Vagina (tissue), 2 donors: ENCODE measurements around the gene CTNNBL1. TPM values are rescaled to one million over a fixed set of nuclear protein-coding genes. Genes with fewer than 3 reads are reported as not detected.

Experiments
- DNase-seq, 2 donors: peaks; one replicate each; pipeline ENCODE4 v3.0.0-alpha.2; 2017; ENCODE audit errors: extremely low spot score in 2 of 2
- H3K27ac ChIP-seq: fragments of 200-600 bp; sonication (generic); one replicate; pipeline ENCODE4 v1.5.1; 2019
- H3K27me3 ChIP-seq: fragments of 200-600 bp; sonication (generic); one replicate; pipeline ENCODE4 v1.5.1; 2019
- H3K36me3 ChIP-seq, 2 donors: fragments of 200-600 bp; sonication (generic); one replicate each; pipeline ENCODE4 v1.5.1; 2017 to 2019
- H3K4me1 ChIP-seq: fragments of 200-600 bp; sonication (generic); one replicate; pipeline ENCODE4 v1.5.1; 2019
- H3K4me3 ChIP-seq, 2 donors: fragments of 200-600 bp; sonication (generic); 1 replicate in 1 of 2; 2 replicates in 1 of 2; pipeline ENCODE4 v1.5.1; 2016 to 2019
- H3K9me3 ChIP-seq: fragments of 200-600 bp; sonication (generic); one replicate; pipeline ENCODE4 v1.5.1; 2019
- CTCF ChIP-seq, 3 experiments: fragments of 450-650 bp in 2 of 3; fragments of 200-600 bp in 1 of 3; sonication (generic) in 1 of 3; IDR thresholded peaks; one replicate each; pipeline ENCODE4 v1.5.1; 2017 to 2019; ENCODE audit warnings: antibody characterized with exemption in 3 of 3, mild to moderate bottlenecking in 2 of 3, moderate library complexity in 2 of 3
- POLR2A ChIP-seq, 2 donors: fragments of 450-650 bp; IDR thresholded peaks; one replicate each; pipeline ENCODE4 v1.6.1; 2017; ENCODE audit warnings: antibody characterized with exemption in 2 of 2, mild to moderate bottlenecking in 2 of 2, moderate library complexity in 2 of 2
- POLR2AphosphoS5 ChIP-seq, 2 donors: sonication (generic); formaldehyde crosslinking; IDR thresholded peaks; one replicate each; pipeline ENCODE4 v1.9.0; 2017; ENCODE audit warnings: antibody characterized with exemption in 2 of 2, mild to moderate bottlenecking in 2 of 2, low read depth in 1 of 2; ENCODE audit not compliant: insufficient read depth in 1 of 2
- intact Hi-C: fragments of 100-400 bp; cut with DNase I; formaldehyde crosslinking; loops from one replicate; pipeline ENCODE4 v1.15.1; 2023
- total RNA-seq: library from RNA; depleted of rRNA; stranded (reverse); fragments of >200 nt; gene quantifications from one replicate; pipeline ENCODE4 v1.2.3, GENCODE V29; 2016

The CTNNBL1 gene
- total RNA-seq, 1 donor from 2014 or later = 40.3 TPM

DNA sequence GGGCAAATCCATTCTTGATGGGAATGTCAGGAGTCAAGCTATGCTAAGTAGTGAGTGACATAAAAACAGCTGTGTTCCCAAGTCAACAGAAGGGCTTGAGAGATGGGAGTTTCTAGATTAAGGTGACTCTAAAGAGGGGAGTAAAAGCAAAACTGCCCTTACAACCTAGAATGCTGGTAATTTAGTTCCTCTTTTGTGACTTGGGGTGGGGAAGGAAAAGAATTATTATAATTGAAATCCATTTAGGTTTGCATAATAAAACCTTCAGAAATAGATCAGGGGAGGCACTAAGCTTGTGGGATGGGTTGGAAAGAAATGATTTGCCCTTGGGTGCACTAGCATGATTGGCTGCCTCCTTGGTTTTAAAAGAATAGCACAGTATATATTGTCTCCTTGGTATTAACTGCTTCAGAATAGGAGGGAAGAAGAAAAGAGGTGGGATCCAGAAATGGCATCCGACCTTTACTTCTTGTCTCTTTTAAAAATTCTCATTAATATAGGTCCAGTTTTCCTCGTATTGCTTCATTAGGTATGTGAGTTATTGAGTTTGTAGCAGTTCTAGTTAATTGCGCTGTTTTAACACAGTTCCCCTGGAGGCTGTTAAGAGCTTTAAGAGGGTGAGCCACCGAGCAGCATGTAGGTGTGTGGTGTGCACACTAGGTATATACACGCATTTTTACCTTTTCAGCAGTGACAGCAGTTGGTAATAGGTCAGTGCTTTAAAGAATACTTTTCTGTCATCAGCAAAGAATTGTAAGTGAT, 113.8 kb downstream of the CTNNBL1 start:
- H3K4me3 ChIP-seq = no peak overlapping the region
- no peaks in the 10 kb centered on the region for H3K27me3 ChIP-seq
- intact Hi-C loops = no loop called here
- H3K4me1 ChIP-seq = no peaks in the 10 kb centered on the region
- TF ChIP-seq CTCF (IDR thresholded peaks at IDR 0.05) = no peak
- no peak for TF ChIP-seq POLR2AphosphoS5 (IDR thresholded peaks at IDR 0.05; ENCODE audit: insufficient read depth in 1 of 2, low read depth in 1 of 2)
- no peak for TF ChIP-seq POLR2A (IDR thresholded peaks at IDR 0.05)
- H3K9me3 ChIP-seq = no peaks in the 10 kb centered on the region
- peaks cover 0 to 10% of the 10 kb centered on the region in 2 donors for H3K36me3 ChIP-seq
- H3K27ac ChIP-seq = no peak overlapping the region
- DNase-seq = no peak

DNA sequence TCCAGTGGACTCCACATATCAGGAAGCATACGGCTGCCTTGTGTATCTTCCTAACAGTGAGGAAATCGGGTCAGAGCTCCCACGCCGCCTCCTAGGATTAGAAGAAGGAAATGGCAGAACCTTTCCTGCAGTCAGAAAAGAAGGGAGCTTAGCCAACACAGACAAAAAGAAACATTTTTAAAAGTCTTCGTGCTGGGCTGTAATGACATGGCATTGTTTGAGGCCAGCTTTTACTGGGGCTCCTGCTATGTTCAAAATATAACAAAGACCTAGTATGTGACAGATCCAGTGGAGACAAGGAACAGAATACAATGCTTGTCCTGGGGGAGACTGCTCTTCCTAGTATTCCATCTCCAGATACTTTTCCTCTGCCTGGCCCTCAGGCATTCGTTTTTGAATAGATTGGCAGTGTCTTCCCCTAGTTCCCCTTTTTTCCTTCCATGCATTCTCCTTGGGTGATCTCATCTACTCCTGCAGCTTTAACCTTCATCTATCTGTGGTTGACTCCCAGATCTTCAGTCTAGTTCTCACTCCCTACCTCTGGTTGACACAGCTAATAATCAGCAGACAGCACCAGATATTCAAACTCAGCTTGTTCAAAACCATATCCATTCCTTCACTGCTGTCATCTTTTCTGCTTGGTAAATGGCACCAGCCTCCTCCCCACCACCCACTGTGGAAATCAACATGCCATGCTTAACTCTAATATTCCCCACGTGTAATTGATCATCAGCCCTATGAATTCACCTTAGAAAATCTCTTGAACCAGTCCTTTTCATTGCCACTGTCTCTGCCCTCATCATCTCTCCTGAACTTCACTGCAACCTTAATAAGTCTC, 114.6 kb downstream of the CTNNBL1 start:
- peaks cover 0 to 7% of the 10 kb centered on the region in 2 donors for H3K36me3 ChIP-seq
- H3K9me3 ChIP-seq = no peaks in the 10 kb centered on the region
- no peaks in the 10 kb centered on the region for H3K4me1 ChIP-seq
- intact Hi-C loops = no loop called here
- H3K4me3 ChIP-seq = no peak overlapping the region
- no peak for DNase-seq
- no peak overlapping the region for H3K27ac ChIP-seq
- no peaks in the 10 kb centered on the region for H3K27me3 ChIP-seq
- no peak for TF ChIP-seq POLR2A (IDR thresholded peaks at IDR 0.05)
- TF ChIP-seq CTCF (IDR thresholded peaks at IDR 0.05) = no peak
- no peak for TF ChIP-seq POLR2AphosphoS5 (IDR thresholded peaks at IDR 0.05; ENCODE audit: insufficient read depth in 1 of 2, low read depth in 1 of 2)

DNA sequence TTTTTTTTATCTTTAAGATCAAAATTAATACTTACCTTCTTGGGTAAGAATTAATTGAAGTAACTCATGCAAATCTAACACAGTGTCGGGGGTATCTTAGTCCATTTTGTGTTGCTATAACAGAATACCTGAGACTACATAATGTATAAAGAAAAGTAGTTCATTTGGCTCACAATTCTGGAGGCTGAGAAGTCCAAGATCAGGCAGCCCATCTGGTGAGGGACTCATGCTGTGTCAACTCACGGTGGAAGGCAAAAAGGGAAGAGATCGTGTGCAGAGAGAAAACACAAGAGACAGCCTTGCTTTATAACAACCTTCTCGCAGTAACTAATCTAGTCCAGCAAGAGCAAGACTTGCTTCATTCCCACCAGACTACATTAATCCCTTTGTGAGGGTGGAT, 116.2 kb downstream of the CTNNBL1 start:
- Histone ChIP-seq H3K36me3 (peaks cover 0 to 2% of the 10 kb centered on the region in 2 donors), H3K27ac (no peak overlapping the region), H3K27me3 (no peaks in the 10 kb centered on the region), H3K9me3 (no peaks in the 10 kb centered on the region), H3K4me3 (no peak overlapping the region), H3K4me1 (no peaks in the 10 kb centered on the region)
- no peak for DNase-seq
- no peak for TF ChIP-seq POLR2AphosphoS5 (IDR thresholded peaks at IDR 0.05; ENCODE audit: insufficient read depth in 1 of 2, low read depth in 1 of 2)
- no peak for TF ChIP-seq POLR2A (IDR thresholded peaks at IDR 0.05)
- TF ChIP-seq CTCF (IDR thresholded peaks at IDR 0.05) = no peak
- intact Hi-C loops = no loop called here

- H3K9me3 ChIP-seq = no peaks in the 10 kb centered on the region
- H3K4me1 ChIP-seq = no peaks in the 10 kb centered on the region
- H3K27ac ChIP-seq = no peak overlapping the region
- H3K36me3 ChIP-seq = no peaks in the 10 kb centered on the region
- TF ChIP-seq POLR2A (IDR thresholded peaks at IDR 0.05) = no peak
- no peak for TF ChIP-seq CTCF (IDR thresholded peaks at IDR 0.05)
- no peak for TF ChIP-seq POLR2AphosphoS5 (IDR thresholded peaks at IDR 0.05; ENCODE audit: insufficient read depth in 1 of 2, low read depth in 1 of 2)
- H3K27me3 ChIP-seq = no peaks in the 10 kb centered on the region
- DNase-seq = no peak
- no peak overlapping the region for H3K4me3 ChIP-seq
- intact Hi-C loops = no loop called here
Measured at GRCh38 chr20:37816003-37816402, 122.2 kb downstream of the CTNNBL1 start.
